Fibroblast of skin of abdomen (primary cell): ENCODE results near the gene DOCK3.
"Not testable (repeated sequence)": the region's sequence is repeated elsewhere in the genome, so short reads cannot be mapped to it uniquely, and the experiment has no call there.

Source experiments
- DNase-seq: peaks from one replicate; pipeline ENCODE4 v3.0.0-alpha.2; 2013

The DOCK3 gene

GRCh38 chr3:50807266-50807665 is 132.5 kb downstream of the DOCK3 start:
- no peak for DNase-seq

GRCh38 chr3:50811893-50812292 is 137.2 kb downstream of the DOCK3 start:
- DNase-seq = no peak

GRCh38 chr3:50815844-50816243 is 141.1 kb downstream of the DOCK3 start:
- DNase-seq = no peak

GRCh38 chr3:50816894-50817293 is 142.2 kb downstream of the DOCK3 start:
- no peak for DNase-seq

GRCh38 chr3:50817756-50818529 is 143.2 kb downstream of the DOCK3 start:
- no peak for DNase-seq

GRCh38 chr3:50819882-50820281 is 145.2 kb downstream of the DOCK3 start:
- DNase-seq = no peak

- DNase-seq = no peak
Measured at GRCh38 chr3:50825841-50826240, 151.1 kb downstream of the DOCK3 start.

GRCh38 chr3:50830451-50830850 is 155.7 kb downstream of the DOCK3 start:
- no peak for DNase-seq

GRCh38 chr3:50831009-50831408 is 156.3 kb downstream of the DOCK3 start:
- not testable (repeated sequence) for DNase-seq

- no peak for DNase-seq
Measured at GRCh38 chr3:50840983-50841489, 166.3 kb downstream of the DOCK3 start.

- DNase-seq = no peak
Measured at GRCh38 chr3:50848308-50848707, 173.6 kb downstream of the DOCK3 start.

GRCh38 chr3:50850639-50851511 is 176.1 kb downstream of the DOCK3 start:
- DNase-seq = no peak

GRCh38 chr3:50853936-50854335 is 179.2 kb downstream of the DOCK3 start:
- no peak for DNase-seq

- DNase-seq = no peak
Measured at GRCh38 chr3:50862221-50862620, 187.5 kb downstream of the DOCK3 start.

GRCh38 chr3:50873376-50874157 is 198.8 kb downstream of the DOCK3 start:
- no peak for DNase-seq

GRCh38 chr3:50874876-50875275 is 200.1 kb downstream of the DOCK3 start:
- not testable (repeated sequence) for DNase-seq

- no peak for DNase-seq
Measured at GRCh38 chr3:50876947-50877346, 202.2 kb downstream of the DOCK3 start.

GRCh38 chr3:50882733-50883132 is 208.0 kb downstream of the DOCK3 start:
- DNase-seq = not testable (repeated sequence)

GRCh38 chr3:50883755-50884154 is 209.0 kb downstream of the DOCK3 start:
- DNase-seq = no peak

GRCh38 chr3:50885070-50885850 is 210.5 kb downstream of the DOCK3 start:
- no peak for DNase-seq

- DNase-seq = no peak
Measured at GRCh38 chr3:50890688-50891344, 216.1 kb downstream of the DOCK3 start.
